Esophagus squamous epithelium (tissue), 5 donors: Measurements from ENCODE around the gene NFAT5. TPM values are rescaled to one million over a fixed set of nuclear protein-coding genes. Genes with fewer than 3 reads are reported as not detected.

Source experiments
- DNase-seq: peaks from one replicate; lab custom pipeline; 2025; lab: John Stamatoyannopoulos, UW
- H3K27ac ChIP-seq, 4 donors: fragments of 200-600 bp; sonication (generic); one replicate each; pipeline ENCODE4 v1.5.1; 2016 to 2019; ENCODE audit warnings: mild to moderate bottlenecking in 1 of 4
- H3K27me3 ChIP-seq, 4 donors: fragments of 200-600 bp; sonication (generic); 1 replicate in 3 of 4; 2 replicates in 1 of 4; pipeline versions ENCODE4 v1.5.1 to v1.6.0; 2017 to 2021; ENCODE audit warnings: antibody characterized with exemption in 1 of 4
- H3K36me3 ChIP-seq, 3 donors: fragments of 200-600 bp; sonication (generic); one replicate each; pipeline ENCODE4 v1.5.1; 2016 to 2019
- H3K4me1 ChIP-seq, 3 donors: fragments of 200-600 bp; sonication (generic); one replicate each; pipeline ENCODE4 v1.5.1; 2017 to 2019
- H3K4me3 ChIP-seq, 4 donors: fragments of 200-600 bp; sonication (generic); 1 replicate in 3 of 4; 2 replicates in 1 of 4; pipeline ENCODE4 v1.5.1; 2016 to 2019; ENCODE audit warnings: mild to moderate bottlenecking in 2 of 4, moderate library complexity in 1 of 4
- H3K9me3 ChIP-seq, 3 donors: fragments of 200-600 bp; sonication (generic); one replicate each; pipeline ENCODE4 v1.5.1; 2016 to 2019
- POLR2A ChIP-seq, 4 donors: fragments of 450-650 bp; IDR thresholded peaks; one replicate each; pipeline ENCODE4 v1.6.1; 2017; ENCODE audit warnings: antibody characterized with exemption in 4 of 4, mild to moderate bottlenecking in 4 of 4, moderate library complexity in 3 of 4
- WGBS, 2 donors: methylation state at CpG; one replicate each; pipeline ENCODE4 v1.1.5; 2018; 5-methylcytosine and 5-hydroxymethylcytosine counted together
- intact Hi-C: fragments of 100-400 bp; cut with DNase I; formaldehyde crosslinking; loops from one replicate; pipeline ENCODE4 v1.15.0; 2022
- total RNA-seq, 4 donors: library from RNA; depleted of rRNA; stranded (reverse); fragments of >200 nt; gene quantifications; one replicate each; pipeline ENCODE4 v1.1.0, GENCODE V29; 2016
- TF ChIP-seq, protein P1 (sequence below), 6 experiments: fragments of 450-650 bp in 4 of 6; fragments of 200-600 bp in 2 of 6; sonication (generic) in 2 of 6; IDR thresholded peaks; one replicate each; pipeline ENCODE4 v1.5.1; 2016 to 2019; ENCODE audit warnings: antibody characterized with exemption in 6 of 6, mild to moderate bottlenecking in 4 of 6, moderate library complexity in 4 of 6
- donor health status: DM: yes; HTN: yes; CAD: no.

The NFAT5 gene
- total RNA-seq, 4 donors from 2014 or later = 15.7 to 59.3 (median 30.1) TPM

DNA sequence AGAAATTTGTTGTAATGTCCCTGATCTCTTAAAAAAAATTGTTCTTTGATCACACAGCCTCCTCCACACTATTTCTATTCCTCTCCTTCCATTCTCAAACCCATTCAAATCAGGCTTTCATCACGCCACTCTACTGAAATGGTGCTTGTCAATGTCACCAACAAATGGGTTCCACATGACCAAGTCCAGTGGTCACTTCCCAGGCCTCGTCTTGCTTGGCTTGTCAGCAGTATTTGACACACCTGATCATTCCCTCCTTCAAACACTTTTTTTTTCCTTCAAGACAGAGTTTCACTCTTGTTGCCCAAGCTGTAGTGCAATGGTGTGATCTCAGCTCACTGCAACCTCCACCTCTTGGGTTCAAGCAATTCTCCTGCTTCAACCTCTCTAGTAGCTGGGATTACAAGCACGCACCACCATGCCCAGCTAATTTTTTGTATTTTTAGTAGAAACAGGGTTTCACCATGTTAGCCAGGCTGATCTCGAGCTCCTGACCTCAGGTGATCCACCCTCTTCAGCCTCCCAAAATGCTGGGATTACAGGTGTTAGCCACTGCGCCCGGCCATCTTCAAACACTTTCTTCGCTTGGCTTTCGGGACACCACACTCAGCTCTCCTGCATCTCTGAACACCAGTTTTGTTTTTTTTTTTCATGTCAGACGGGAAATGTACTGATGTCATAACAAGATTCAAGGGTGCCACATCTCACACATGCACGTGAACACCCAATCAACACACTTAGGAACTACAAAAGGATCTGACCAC lies 142.3 kb downstream of the NFAT5 start:
- intact Hi-C loops = loop anchor here (10.0 kb wide), 1 partner anchor 313 kb away; no protein-coding TSS in a partner anchor
- Histone ChIP-seq H3K4me1 (peaks cover 0 to 70% (median 20%) of the 10 kb centered on the region in 3 donors), H3K36me3 (peaks cover 4 to 62% (median 18%) of the 10 kb centered on the region in 3 donors), H3K27me3 (no peaks in the 10 kb centered on the region), H3K4me3 (no peak overlapping the region), H3K9me3 (no peaks in the 10 kb centered on the region), H3K27ac (peak overlapping the region in 3 of 4 donors; percentile 19 to 75 (median 30))
- DNase-seq = no peak
- TF ChIP-seq, protein P1, sequence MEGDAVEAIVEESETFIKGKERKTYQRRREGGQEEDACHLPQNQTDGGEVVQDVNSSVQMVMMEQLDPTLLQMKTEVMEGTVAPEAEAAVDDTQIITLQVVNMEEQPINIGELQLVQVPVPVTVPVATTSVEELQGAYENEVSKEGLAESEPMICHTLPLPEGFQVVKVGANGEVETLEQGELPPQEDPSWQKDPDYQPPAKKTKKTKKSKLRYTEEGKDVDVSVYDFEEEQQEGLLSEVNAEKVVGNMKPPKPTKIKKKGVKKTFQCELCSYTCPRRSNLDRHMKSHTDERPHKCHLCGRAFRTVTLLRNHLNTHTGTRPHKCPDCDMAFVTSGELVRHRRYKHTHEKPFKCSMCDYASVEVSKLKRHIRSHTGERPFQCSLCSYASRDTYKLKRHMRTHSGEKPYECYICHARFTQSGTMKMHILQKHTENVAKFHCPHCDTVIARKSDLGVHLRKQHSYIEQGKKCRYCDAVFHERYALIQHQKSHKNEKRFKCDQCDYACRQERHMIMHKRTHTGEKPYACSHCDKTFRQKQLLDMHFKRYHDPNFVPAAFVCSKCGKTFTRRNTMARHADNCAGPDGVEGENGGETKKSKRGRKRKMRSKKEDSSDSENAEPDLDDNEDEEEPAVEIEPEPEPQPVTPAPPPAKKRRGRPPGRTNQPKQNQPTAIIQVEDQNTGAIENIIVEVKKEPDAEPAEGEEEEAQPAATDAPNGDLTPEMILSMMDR (IDR thresholded peaks at IDR 0.05) = no peak
- TF ChIP-seq POLR2A (IDR thresholded peaks at IDR 0.05) = no peak
- WGBS, 2 donors = 81 to 82% methylated on average over 10 of the region's 10 CpGs

DNA sequence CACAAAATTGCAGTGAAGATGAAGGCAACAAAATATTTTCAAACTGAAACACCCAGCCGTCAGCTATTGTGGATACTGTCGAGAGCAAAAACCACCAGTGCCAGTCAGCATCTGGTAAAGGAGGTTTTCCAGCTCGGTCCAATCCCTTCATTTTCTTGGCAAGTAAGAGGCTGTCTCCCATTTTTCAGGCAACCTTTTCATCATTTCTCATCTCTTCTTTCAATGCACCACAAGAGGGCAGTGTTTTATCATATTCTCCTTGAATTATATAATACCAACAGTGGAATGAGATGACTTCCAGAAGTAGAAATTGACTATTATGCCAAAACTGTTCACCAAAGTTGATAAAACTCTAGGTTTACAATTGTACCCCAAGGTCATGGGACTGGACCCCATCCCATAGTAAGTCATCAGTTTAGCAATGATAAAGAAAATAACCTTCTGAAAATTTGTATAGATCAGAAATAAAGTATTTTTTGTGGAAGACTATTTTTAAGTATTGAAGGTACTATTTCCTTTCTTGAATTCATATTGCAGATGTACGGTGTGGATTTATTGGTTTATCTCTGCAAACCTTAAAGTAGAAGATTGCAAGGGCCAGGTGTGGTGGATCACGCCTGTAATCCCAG lies 143.8 kb downstream of the NFAT5 start:
- DNase-seq = no peak
- H3K4me3 ChIP-seq = no peak overlapping the region
- WGBS, 2 donors = 28 to 31% methylated on average over 5 of the region's 5 CpGs

DNA sequence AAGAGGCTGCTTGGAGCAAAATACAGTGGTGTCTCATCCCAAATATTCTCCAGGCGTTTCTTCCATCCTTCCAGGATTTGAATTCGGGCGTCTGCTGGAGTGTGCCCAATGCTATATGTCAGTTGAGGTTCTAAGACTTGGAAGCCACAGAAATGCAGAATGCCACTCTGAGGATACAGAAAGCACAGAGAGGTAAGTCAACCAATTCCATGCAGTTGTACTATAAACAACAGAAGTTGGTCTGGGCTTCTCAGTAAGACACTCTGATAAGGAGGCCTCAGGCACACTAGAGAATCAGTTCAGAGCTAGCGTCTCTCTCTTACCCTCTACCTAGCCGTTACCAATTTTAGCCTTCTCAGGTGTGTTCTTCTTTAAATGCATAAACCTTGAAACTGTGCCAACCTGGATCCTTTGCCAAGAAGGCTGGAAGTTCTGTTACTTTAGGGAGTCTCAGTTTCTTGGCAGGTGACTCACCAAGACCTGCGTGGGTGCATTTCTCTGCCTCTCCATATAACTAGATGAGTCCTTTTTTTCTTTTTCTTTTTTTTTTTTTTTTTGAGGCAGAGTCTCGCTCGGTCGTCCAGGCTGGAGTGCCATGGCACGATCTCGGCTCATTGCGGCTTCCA lies 145.5 kb downstream of the NFAT5 start:
- no peak for DNase-seq
- Histone ChIP-seq H3K36me3 (peaks cover 14 to 71% (median 38%) of the 10 kb centered on the region in 3 donors), H3K4me3 (no peak overlapping the region), H3K9me3 (no peaks in the 10 kb centered on the region), H3K4me1 (peaks cover 0 to 65% (median 17%) of the 10 kb centered on the region in 3 donors), H3K27me3 (no peaks in the 10 kb centered on the region), H3K27ac (peak overlapping the region in 3 of 4 donors; percentile 58 to 75 (median 71))
- TF ChIP-seq, protein P1 (IDR thresholded peaks at IDR 0.05) = no peak
- TF ChIP-seq POLR2A (IDR thresholded peaks at IDR 0.05) = no peak
- WGBS, 2 donors = 40 to 54% methylated on average over 12 of the region's 12 CpGs
- intact Hi-C loops = loop anchor here (5.0 kb wide), 1 partner anchor 41 kb away; the partner anchor contains the start of gene NOB1

More for the DNA sequence above, 143.8 kb downstream of the NFAT5 start:
- no peaks in the 10 kb centered on the region for H3K27me3 ChIP-seq
- H3K27ac ChIP-seq = peak overlapping the region in 3 of 4 donors; percentile 43 to 75 (median 58)
- peaks cover 0 to 70% (median 20%) of the 10 kb centered on the region in 3 donors for H3K4me1 ChIP-seq
- intact Hi-C loops = loop anchor here (5.0 to 10.0 kb wide), 2 partner anchors 43 to 315 kb away; partner anchors contain the start of gene NOB1
- no peak for TF ChIP-seq POLR2A (IDR thresholded peaks at IDR 0.05)
- TF ChIP-seq, protein P1 (IDR thresholded peaks at IDR 0.05) = peak; percentile 51 to 86 (median 73)
- peaks cover 4 to 62% (median 28%) of the 10 kb centered on the region in 3 donors for H3K36me3 ChIP-seq
- H3K9me3 ChIP-seq = no peaks in the 10 kb centered on the region

DNA sequence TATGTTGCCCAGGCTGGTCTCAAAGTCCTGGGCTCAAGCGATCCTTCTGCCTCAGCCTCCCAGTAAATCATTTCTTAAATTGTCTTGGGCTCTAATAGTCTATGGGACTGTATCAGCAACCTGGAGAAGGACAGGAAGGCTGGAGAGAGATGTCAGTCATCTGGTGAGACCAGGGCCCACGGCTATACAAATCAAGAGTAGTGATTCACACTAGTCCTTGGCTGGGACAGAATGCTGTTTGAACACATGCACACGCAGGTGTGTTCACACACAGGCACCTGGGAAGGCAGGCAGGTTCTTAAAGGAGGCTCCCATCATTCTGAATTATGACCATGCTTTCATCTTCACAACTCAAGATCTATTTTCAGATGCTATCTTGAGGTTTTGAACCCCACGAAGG lies 146.5 kb downstream of the NFAT5 start:
- Histone ChIP-seq H3K9me3 (no peaks in the 10 kb centered on the region), H3K27ac (peak overlapping the region in 2 of 4 donors; percentile 58 to 75), H3K27me3 (no peaks in the 10 kb centered on the region), H3K36me3 (peaks cover 17 to 81% (median 38%) of the 10 kb centered on the region in 3 donors), H3K4me1 (peaks cover 0 to 54% (median 8%) of the 10 kb centered on the region in 3 donors), H3K4me3 (no peak overlapping the region)
- TF ChIP-seq POLR2A (IDR thresholded peaks at IDR 0.05) = no peak
- TF ChIP-seq, protein P1 (IDR thresholded peaks at IDR 0.05) = no peak
- WGBS, 2 donors = 48 to 65% methylated on average over 3 to 4 of the region's 4 CpGs
- DNase-seq = no peak
- intact Hi-C loops = loop anchor here (5.0 kb wide), 1 partner anchor 40 kb away; the partner anchor contains the start of gene NOB1
